Suprapubic skin (tissue), 4 donors: Measurements from ENCODE around the gene GOLM1.

ENCODE experiments used
- CTCF ChIP-seq, 2 donors: fragments of 200-600 bp in 1 of 2; fragments of 450-650 bp in 1 of 2; sonication (generic) in 1 of 2; IDR thresholded peaks; one replicate each; pipeline ENCODE4 v1.5.1; 2016 to 2019; ENCODE audit warnings: antibody characterized with exemption in 2 of 2, mild to moderate bottlenecking in 1 of 2, moderate library complexity in 1 of 2
- EP300 ChIP-seq: sonication (generic); formaldehyde crosslinking; IDR thresholded peaks from one replicate; pipeline ENCODE4 v1.6.1; 2017; ENCODE audit warnings: antibody characterized with exemption
- POLR2AphosphoS5 ChIP-seq, 3 donors: sonication (generic); formaldehyde crosslinking; IDR thresholded peaks; one replicate each; pipeline ENCODE4 v1.6.1; 2017; ENCODE audit warnings: antibody characterized with exemption in 3 of 3

GRCh38 chr9:86116425-86116824 is 17.1 kb upstream of the GOLM1 start:
- TF ChIP-seq POLR2AphosphoS5 (IDR thresholded peaks at IDR 0.05) (no peak), CTCF (IDR thresholded peaks at IDR 0.05) (no peak), EP300 (no peak)
